OCI-M2 (cell line): ENCODE data around the gene COL23A1.
"Not testable (repeated sequence)": the region's sequence is repeated elsewhere in the genome, so short reads cannot be mapped to it uniquely, and the experiment has no call there.

Experiments
- DNase-seq: peaks from one replicate; lab custom pipeline; 2025; ENCODE audit not compliant: unreplicated experiment; lab: John Stamatoyannopoulos, UW

Gene COL23A1

DNA sequence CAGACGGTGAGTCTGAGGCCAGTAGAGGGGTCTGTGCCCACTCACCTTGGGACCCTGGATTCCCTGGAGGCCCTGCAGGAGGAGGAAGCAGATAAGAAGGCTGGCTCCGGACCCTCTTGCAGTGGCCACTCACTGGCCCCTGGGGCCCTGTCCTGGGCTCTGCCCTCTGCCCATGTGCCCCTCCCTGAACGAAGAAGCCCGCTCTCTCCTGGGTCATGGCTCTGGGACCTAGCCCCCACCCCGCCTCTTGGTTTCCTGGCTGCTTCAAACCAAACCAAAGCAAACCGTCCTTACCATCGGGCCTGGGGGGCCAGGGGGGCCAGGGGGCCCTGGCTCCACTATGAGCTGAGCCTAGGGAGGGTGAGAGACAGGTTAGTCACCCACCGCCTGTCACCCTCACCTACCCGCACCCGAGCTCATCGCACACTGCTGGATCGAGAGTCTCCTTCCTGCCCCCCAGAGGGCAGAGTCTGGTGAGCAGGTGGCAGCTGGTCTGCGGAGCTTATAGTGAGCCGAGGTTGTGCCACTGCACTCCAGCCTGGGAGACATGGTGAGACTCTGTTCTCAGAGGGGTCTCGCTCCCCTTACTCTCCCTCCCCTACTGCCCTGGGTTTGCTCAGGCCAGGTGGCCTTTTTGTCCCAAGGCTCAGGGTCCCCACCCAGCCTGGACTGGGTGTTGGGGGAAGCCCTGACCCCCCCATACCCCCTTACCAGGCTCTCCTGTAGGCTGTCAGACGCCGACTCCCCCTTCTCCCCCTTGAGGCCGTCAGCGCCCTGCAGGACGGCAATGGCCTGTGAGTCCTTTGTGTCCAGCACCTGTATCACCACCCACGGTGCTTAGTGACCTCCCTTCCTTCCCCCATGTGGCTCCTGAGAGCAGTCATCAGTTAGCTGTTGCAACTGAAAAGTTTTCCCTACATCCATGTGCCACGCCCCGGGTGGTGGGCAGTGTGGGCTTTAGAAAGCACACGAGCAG, 342.4 kb downstream of the COL23A1 start:
- DNase-seq, result no peak

DNA sequence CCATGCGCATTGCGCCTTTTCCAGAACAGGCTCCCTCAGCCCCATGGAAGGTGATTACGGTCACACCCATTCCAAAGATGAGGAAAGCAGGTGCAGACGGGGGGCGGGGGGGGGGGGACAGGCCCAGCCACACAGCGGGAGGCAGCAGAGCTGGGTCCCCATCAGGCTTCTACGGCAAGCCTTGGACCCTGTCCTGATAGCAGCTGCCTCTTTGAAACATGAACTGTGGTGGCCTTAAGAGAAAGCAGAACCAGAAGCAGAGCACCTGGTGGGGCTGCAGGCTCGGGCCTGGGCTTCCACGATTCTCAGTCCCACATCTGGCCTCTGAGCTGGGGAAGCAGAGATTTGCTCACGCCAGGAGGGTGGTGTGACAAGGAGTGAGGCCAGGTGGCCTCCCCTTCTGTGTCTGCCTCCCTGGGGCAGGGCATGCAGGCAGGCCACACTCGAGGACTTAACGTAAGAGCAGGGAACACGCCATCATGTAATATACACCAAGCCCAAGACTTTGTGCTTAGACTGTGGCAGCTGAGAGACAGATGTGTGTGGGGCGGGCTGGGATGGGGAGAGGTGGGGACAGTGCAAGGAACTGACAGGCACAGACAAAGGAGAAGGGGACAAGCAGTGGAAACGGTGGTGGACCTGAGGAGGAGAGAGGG, 343.4 kb downstream of the COL23A1 start:
- no peak for DNase-seq

DNA sequence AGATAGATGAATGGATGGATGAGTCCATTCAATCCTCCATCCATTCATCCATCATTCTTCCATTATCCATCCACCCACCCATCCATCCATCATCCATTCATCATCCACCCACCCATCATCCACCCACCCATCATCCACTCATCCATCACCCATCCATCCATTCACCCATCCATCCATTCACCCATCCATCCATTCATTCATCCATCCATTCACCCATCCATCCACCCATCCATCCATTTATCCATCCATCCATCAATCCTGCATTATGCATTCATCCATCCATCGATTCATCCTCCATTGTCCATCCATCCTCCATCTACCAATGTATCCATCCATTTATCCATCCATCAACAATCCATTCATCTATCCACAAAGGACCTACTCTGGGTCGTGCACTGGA, 344.8 kb downstream of the COL23A1 start:
- no peak for DNase-seq

DNA sequence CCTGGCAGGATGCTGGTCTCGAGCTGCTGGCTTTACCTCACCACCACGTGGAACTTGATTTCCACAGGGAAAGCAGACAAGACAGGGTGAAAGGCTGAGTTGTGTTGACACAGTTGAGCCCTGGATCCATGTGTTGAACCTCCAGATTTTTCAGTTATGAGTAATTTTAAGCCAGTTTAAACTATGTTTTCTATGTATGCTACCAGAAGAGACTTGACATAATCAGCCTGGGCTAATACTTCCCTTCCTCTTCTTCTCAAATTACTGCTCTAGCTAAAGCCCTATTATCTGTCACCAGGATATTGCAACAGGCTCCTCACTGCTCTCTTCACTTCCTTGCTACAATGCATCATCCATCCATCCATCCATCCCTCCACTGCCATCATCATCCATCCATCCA, 345.6 kb downstream of the COL23A1 start:
- DNase-seq, result no peak

DNA sequence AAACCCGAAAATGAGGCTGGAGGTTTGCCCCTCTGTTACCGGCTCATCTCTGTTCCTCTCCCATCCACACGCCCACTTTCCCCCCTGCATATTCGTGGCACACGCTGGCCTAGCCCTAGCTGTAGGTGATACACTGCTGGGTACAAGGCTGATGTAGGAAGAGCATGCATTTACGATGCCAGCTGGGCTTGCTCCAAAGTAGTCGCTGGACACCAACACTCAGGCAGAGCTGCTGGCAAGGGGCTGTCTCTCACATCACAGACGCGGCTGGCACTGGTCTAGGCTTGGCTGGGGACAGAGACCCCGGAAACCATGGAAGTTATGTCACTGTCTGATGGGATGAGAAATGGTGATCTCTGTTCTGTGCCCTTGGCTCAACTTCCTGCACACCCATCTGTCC, 347.8 kb downstream of the COL23A1 start:
- no peak for DNase-seq

DNA sequence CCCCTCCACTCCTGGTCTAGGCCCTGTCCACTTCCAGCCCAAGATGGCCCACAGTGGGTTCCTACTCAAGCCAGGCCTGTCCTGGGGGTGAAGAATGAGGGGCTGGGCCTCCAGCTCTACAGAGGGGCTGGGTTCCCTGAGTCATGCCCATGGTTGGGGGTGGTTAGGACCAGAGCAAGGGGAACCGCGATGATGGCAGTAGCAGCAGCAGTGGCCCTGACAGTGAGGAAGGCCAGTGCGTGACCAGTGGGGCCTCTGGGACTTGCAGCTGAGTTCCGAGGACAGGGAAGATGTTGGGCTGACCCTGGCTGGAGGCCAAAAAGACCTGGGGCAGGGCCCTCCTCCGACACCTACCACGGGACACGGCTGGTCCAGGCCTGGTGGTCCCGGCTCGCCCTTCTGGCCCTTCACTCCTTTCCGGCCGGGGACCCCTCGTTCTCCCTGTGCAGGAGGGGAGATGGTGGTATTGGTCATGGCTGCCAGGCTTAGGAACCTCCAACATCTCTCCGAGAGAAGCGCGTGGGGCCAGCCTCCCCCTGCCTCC, 348.4 kb downstream of the COL23A1 start:
- no peak for DNase-seq

DNA sequence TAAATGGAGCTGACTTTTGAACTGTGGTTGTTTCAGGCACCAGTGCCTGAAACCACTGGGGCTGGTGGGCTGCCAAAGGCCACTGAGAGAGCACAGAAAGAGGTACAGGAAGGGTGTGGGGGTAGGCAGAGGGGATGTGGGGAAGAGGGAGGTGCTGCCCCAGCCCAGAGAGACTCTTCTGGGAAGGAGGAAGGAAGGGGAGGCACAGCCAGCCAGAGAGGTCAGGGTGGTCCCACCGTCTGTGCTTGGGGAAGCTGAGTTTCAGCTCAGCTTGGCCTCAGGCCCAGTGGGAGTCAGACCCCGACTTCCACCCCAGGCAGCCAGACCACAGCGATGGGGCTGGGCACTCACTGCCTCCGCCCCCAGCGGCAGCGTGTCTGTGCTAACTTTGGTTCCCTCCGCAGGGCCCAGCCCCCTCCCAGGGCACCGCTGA, 348.9 kb downstream of the COL23A1 start:
- DNase-seq, result no peak

DNA sequence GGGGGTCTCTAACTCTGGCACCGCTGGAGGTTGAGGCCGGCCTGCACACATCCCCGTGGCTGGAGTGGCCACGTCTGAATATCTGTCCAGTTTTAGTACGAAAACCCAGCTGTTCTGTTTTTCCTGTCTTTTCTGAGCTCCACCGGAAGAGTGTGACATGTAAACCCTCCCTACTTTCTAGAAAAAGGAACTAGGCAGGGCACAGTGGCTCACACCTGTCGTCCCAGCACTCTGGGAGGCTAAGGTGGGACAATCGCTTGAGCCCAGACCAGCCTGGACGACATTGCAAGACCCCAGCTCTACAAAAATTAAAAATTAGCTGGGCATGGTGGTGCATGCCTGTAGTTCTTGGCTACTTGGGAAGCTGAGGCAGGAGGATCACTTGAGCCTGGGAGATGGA, 349.4 kb downstream of the COL23A1 start:
- DNase-seq, result no peak

DNA sequence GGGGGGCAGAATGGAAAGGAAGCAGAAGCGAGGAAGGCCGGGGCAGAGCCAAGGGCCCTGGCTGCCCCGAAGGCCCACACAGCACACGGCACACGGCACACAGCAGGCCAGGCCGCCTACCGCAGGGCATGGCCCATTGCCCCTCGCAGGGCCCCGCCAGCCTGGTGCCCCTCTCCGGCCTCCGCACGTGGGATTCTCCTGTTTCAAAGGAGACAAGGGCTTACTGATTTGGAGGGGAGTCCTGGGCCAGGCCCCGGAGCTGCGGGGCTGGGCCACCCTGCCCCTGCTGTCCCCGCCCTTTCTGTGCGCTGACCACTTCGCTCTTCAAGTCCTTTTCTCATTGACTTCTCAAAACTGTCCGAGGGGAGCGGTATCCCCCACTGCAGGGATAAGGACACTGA, 349.9 kb downstream of the COL23A1 start:
- DNase-seq, result no peak

DNA sequence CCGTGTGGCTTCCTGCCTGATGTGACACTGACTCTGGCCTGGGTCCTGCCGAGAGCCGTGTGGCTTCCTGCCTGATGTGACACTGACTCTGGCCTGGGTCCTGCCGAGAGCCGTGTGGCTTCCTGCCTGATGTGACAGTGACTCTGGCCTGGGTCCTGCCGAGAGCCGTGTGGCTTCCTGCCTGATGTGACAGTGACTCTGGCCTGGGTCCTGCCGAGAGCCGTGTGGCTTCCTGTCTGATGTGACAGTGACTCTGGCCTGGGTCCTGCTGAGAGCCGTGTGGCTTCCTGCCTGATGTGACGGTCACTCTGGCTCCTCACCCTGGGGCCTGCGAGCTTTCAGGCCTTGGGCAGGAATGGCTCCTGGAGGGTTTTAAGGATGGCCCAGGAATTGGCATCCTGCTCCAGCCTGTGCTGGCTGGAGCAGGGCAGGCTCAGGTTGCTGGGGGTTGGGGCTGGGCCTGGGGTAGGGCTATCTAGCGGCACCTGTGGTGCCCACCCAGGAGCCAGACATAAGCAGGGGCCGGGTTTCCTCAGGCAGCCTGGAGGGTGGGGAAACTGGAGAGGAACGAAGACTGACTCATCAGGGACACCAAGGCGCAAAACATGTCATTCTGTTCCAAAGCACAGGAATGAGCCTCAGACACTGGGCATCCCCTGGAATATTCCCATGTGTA, 350.4 kb downstream of the COL23A1 start:
- DNase-seq, result not testable (repeated sequence)

DNA sequence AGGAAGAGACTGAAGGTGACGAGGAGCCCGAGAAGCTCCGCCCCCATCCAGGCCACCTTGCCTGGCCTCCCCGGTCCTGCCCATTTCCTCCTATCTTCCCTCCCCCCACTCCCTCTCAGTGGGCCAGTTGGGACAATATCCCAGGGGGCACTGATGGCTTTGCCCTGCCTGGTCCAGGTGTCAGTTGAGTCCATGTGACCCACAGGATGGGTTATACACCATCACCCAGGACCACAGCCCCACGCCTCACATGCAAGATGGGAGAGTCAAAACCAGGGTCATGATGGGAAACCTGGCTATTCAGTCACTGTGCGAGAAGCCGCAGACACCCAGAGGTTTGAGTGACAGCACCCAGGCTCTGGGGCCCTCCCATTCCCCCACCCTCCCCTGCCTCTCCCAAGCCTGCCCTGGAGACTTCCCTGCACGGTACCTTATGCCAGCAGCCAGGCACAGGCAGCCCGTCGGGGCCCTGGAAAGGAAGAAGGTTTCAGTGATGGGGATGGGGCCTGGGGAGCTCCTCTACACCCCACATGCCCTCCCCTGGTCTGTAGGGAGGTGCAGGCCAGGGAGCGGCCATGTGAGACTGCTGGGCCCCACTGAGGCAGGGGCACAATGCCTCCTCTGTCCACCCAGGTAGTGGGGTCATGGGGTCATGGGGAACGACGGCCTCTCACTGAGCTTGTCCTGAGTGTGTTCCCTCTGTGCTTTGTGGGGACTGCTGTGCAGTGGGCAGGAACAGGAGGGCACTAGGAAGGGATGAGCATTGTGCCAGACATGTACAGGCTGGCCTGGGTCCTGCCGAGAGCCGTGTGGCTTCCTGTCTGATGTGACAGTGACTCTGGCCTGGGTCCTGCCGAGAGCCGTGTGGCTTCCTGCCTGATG, 351.2 kb downstream of the COL23A1 start:
- no peak for DNase-seq

DNA sequence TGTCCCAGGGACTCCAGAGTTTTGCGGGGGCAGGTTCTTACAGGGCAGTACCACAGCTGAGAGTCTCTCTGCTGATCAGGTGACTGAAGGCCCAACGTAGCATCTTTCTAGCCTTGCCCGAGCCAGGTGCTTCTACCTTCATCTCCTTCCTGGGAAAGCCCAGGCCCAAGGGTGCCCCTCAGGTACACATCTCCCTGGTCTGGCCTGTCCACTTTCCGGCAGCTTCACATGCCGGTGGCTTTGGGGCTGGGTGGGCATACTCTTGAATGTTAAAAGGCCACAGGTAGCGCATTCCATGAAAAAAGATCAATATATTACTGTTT, 351.9 kb downstream of the COL23A1 start:
- no peak for DNase-seq

DNA sequence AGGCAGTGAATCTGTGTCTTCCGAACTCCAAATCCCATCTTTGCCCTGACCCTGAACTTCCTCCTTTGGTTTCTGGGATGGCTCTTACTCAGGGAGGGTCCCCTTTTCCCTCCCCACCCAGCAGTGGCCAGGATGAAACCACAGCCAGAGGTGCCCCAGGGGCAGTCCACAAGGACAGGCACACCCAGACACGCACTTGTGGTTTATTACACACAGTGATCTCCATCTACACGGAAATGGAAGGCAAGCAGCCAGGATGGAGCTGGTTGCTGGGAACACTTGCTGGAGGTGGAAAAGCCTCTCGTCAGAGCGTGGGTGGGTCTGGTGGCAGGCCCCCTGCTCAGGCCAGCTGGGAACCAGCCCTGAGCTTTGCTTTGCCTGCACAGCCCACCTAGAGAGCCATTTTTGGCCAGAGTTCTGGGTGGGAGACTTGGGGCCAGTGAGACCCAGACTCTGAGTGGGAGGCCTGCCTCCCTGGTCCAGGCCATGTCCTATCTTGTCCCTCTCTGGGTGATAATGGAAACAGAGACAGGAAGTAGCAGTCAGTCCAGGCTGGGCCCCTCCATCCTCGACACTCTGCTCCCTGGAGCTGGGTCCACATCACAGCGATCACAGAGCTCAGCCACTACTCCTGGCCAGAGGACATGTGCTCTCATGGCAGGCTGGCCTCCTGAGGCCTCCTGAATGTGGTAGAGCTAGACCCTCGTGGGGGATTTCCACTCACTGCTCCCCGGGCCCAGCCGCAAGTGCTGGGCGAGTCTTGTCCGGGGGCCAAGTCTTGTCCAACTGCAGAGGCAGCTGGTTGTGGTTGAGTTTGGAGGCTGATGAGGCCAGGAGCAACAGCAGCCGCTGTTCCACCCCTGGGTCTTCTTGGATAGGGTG, 352.5 kb downstream of the COL23A1 start:
- DNase-seq, result no peak

DNA sequence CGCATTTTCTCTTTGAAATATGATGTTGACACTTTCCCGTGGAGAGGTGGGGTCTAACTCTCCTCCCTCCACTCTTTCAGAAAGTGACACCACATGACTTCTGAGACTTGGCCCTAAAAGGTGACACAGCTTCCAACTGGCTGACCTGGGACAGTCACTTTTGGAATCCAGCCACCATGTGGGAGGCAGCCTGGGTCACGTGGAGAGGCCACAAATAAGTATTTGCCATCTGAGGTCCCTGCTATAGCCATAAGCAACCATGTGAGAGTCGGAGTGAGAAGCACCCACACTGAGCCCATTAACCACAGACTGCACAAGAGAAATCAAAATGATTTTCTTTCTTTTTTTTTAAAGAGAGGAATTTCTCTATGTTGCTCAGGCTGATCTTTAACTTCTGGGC, 353.5 kb downstream of the COL23A1 start:
- DNase-seq, result no peak

DNA sequence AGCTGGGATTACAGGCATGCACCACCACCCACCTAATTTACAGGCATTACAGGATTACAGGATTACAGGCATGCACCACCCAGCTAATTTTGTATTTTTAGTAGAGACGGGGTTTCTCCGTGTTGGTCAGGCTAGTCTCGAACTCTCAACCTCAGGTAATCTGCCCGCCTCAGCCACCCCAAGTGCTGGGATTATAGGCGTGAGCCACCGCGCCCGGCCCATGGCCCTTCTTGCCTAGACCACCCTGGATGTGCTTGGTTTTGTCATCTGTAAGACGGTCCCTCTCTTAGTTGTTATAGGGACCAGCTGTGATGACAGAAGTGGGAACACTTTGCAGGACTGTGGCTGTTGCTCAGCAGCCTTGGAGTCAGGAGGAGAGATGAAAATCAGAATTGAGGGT, 354.1 kb downstream of the COL23A1 start:
- no peak for DNase-seq

DNA sequence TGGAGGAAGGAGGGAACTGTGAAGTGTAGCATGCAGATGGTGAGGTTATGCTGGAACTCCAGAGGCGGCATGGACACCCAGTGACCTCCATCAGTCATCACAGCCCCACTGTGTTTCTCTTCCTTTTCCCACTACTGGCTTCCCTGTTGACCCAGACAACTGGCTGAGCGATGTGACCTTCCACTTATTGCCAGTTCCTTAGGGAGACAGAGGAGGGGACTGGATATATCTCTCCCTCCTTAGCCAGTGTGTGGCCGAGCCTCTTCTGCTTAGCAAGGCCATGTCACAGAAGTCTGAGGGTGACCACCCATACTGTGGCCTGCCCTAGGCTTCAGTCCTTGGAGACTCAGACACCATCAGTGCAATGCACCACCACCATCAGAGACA, 354.6 kb downstream of the COL23A1 start:
- DNase-seq, result no peak

DNA sequence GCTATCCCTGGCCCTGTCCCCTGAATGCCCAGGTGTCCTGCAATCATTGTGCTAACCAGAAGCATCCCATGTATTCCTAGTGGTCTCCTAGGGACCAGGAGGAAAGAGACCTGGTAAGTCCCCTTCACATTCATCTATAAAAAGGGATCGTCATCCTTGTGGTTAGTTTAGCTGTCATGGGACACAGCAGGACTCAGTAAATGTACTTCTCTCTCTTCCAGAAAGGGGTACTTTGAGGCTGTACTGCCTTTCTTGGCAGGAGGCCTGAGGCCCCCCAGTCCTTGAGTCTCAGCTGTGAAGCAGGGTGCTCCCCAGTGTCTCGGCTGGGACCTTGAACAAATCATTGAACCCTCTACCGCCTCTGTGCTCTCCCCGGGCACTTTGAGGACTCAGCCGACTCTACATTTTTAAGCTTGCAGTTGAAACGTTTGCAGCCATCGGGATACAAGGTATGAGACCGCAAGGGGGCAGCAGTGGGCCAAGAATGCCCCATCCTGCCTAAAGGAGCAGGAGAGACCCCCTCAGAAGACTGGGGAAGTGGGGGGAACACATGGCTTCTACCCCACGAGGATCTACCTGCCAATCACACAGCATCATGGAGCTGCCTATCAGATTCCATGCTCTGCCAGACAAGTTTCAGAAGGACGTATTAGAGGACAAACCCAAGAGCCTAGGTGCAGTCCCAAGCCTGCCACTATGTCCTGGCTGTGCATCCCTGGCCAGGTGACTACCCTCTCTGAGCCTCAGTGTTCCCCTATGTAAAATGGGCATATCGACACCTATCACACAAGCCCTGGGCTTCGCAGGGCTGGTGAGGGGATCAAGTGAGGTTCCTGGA, 355.2 kb downstream of the COL23A1 start:
- peak; percentile 31 for DNase-seq

DNA sequence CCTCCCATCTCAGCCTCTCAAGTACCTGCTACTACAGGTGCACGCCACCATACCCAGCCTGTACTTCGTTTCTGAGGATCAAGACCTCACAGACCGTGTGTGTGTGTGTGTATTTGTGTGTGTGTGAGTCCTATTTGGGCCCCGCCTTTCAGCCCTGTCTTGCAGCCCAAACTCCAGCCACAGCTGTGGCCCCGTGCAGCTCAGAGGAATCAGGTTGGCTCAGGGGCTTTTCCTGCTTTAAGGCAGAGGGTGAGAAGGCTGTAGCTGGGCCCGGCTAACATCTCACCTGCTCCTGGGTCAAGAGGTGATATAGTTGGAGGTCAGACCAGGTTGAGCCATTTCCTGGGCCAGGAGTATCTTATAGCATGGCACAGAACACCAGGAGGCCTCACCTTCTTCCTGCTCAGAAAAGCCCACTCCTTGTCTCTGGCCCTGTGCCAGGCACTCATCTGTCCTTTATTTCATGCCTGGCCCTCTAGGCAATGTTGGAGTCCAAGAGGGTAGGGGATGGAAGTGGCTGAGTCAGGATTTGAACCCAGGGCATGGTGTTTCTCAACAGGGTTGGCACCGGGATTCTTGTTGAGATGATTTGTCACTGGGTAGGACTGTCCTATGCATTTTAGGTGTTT, 356.0 kb downstream of the COL23A1 start:
- no peak for DNase-seq
